H1 (cell line): ENCODE data around the gene DEFB114. TPM values are rescaled to one million over a fixed set of nuclear protein-coding genes. Genes with fewer than 3 reads are reported as not detected.

Experiments used
- CTCF ChIA-PET: fragments of 300-600 bp; sonication (Branson Sonifier 250); formaldehyde crosslinking; loops from one replicate; lab custom pipeline; 2021; ENCODE audit not compliant: partially characterized antibody; lab: Charles Lee
- POLR2A ChIA-PET: fragments of 300-600 bp; sonication (Branson Sonifier 250); formaldehyde crosslinking; loops from one replicate; lab custom pipeline; 2021; ENCODE audit warnings: inconsistent platforms; ENCODE audit not compliant: partially characterized antibody; lab: Charles Lee
- DNase-seq, 2 experiments: peaks; one replicate each; pipeline versions ENCODE4 v3.0.0 to v3.0.0-alpha.2; 2010 to 2022; ENCODE audit warnings: low spot score in 2 of 2, low read depth in 1 of 2, mixed read lengths in 1 of 2
- FAIRE-seq: peaks from 2 replicates; lab custom pipeline; 2011; peaks lifted over from hg19 to GRCh38; lab: Jason Lieb, UNC
- H2AFZ ChIP-seq: 2 replicates; pipeline ENCODE4 v1.8.1; 2012; ENCODE audit warnings: low read length, inconsistent platforms
- H2AK5ac ChIP-seq: 2 replicates; pipeline ENCODE4 v1.6.1; 2013; ENCODE audit warnings: low read depth, low read length
- H2BK120ac ChIP-seq: replicated peaks from 2 replicates; pipeline ENCODE3; 2013; ENCODE audit warnings: low read depth, low read length, inconsistent platforms
- H2BK12ac ChIP-seq: 2 replicates; pipeline ENCODE4 v1.6.1; 2013; ENCODE audit warnings: low read depth, low read length
- H2BK15ac ChIP-seq: 2 replicates; pipeline ENCODE4 v1.6.1; 2013; ENCODE audit warnings: low read length
- H2BK20ac ChIP-seq: 2 replicates; pipeline ENCODE4 v1.6.1; 2013; ENCODE audit warnings: low read length
- H2BK5ac ChIP-seq: 2 replicates; pipeline ENCODE4 v1.6.1; 2013; ENCODE audit warnings: low read depth, low read length
- H3K14ac ChIP-seq: 2 replicates; pipeline ENCODE4 v1.6.1; 2013; ENCODE audit warnings: inconsistent platforms; ENCODE audit not compliant: insufficient read length
- H3K18ac ChIP-seq: 2 replicates; pipeline ENCODE4 v1.6.1; 2013; ENCODE audit warnings: low read length; ENCODE audit errors: extremely low read depth
- H3K23ac ChIP-seq: 2 replicates; pipeline ENCODE4 v1.6.1; 2013; ENCODE audit warnings: inconsistent platforms; ENCODE audit not compliant: insufficient read length
- H3K23me2 ChIP-seq: 2 replicates; pipeline ENCODE4 v1.6.1; 2013; ENCODE audit warnings: low read depth, low read length
- H3K27ac ChIP-seq: 2 replicates; pipeline ENCODE4 v1.6.1; 2011; ENCODE audit warnings: low read depth, low read length, inconsistent platforms
- H3K27me3 ChIP-seq, 4 experiments: replicated peaks in 1 of 4; 1 replicate in 1 of 4; 2 replicates in 3 of 4; pipeline versions ENCODE4 v1.6.1 to v1.8.1; 2011 to 2013; ENCODE audit warnings: low read length in 3 of 4, mild to moderate bottlenecking in 3 of 4, inconsistent platforms in 2 of 4, mixed read lengths in 2 of 4, moderate library complexity in 1 of 4; ENCODE audit not compliant: control insufficient read depth in 3 of 4, insufficient read depth in 3 of 4; ENCODE audit errors: extremely low read depth in 1 of 4
- H3K36me3 ChIP-seq, 4 experiments: 2 replicates each; pipeline versions ENCODE4 v1.6.1 to v1.8.1; 2011 to 2013; ENCODE audit warnings: mild to moderate bottlenecking in 4 of 4, low read length in 3 of 4, moderate library complexity in 2 of 4, control low read depth in 1 of 4, inconsistent platforms in 1 of 4; ENCODE audit not compliant: insufficient read depth in 4 of 4, control insufficient read depth in 2 of 4
- H3K4ac ChIP-seq: replicated peaks from 2 replicates; pipeline ENCODE3; 2013; ENCODE audit warnings: low read length, low read depth, mixed read lengths, inconsistent platforms; ENCODE audit not compliant: insufficient read length
- H3K4me1 ChIP-seq, 4 experiments: replicated peaks in 1 of 4; 1 replicate in 1 of 4; 2 replicates in 3 of 4; pipeline versions ENCODE4 v1.6.1 to v1.8.1; 2011 to 2013; ENCODE audit warnings: low read length in 3 of 4, inconsistent platforms in 2 of 4, mixed read lengths in 1 of 4; ENCODE audit not compliant: insufficient read depth in 4 of 4, control insufficient read depth in 3 of 4
- H3K4me2 ChIP-seq, 2 experiments: 2 replicates each; pipeline versions ENCODE4 v1.6.1 to v1.8.1; 2011 to 2013; ENCODE audit warnings: low read depth in 2 of 2, low read length in 2 of 2, control low read depth in 1 of 2, inconsistent platforms in 1 of 2, mild to moderate bottlenecking in 1 of 2; ENCODE audit not compliant: insufficient read depth in 1 of 2
- H3K4me3 ChIP-seq, 4 experiments: fragments of 200-600, 300-600 bp in 1 of 4; sonication (generic), shearing (Covaris generic), sonication (Bioruptor Twin) in 1 of 4; 2 replicates each; pipeline versions ENCODE4 v1.5.1 to v1.8.1; 2011 to 2016; ENCODE audit warnings: low read length in 4 of 4, low read depth in 3 of 4, control low read depth in 2 of 4, inconsistent platforms in 2 of 4, mild to moderate bottlenecking in 2 of 4, mixed read lengths in 1 of 4, moderate library complexity in 1 of 4; ENCODE audit not compliant: insufficient read depth in 2 of 4; ENCODE audit errors: extremely low read depth in 1 of 4
- H3K56ac ChIP-seq: replicated peaks from 2 replicates; pipeline ENCODE3; 2013; ENCODE audit warnings: low read depth, mild to moderate bottlenecking, mixed read lengths, low read length, inconsistent platforms; ENCODE audit not compliant: insufficient read length
- H3K79me1 ChIP-seq: 2 replicates; pipeline ENCODE4 v1.6.1; 2013; ENCODE audit warnings: low read depth, low read length, control low read depth
- H3K79me2 ChIP-seq, 2 experiments: 2 replicates each; pipeline versions ENCODE4 v1.6.1 to v1.8.1; 2012 to 2013; ENCODE audit warnings: low read length in 2 of 2, mild to moderate bottlenecking in 2 of 2, inconsistent platforms in 1 of 2; ENCODE audit not compliant: insufficient read depth in 2 of 2, control insufficient read depth in 1 of 2
- H3K9ac ChIP-seq, 4 experiments: replicated peaks in 1 of 4; 1 replicate in 1 of 4; 2 replicates in 3 of 4; pipeline versions ENCODE4 v1.6.1 to v1.8.1; 2011 to 2013; ENCODE audit warnings: low read depth in 3 of 4, low read length in 3 of 4, control low read depth in 2 of 4, mild to moderate bottlenecking in 2 of 4, moderate library complexity in 2 of 4, inconsistent platforms in 1 of 4; ENCODE audit errors: extremely low read depth in 1 of 4
- H3K9me3 ChIP-seq, 2 experiments: 2 replicates each; pipeline versions ENCODE4 v1.6.1 to v1.8.1; 2012 to 2013; ENCODE audit warnings: mild to moderate bottlenecking in 2 of 2, moderate library complexity in 2 of 2, control low read depth in 1 of 2, inconsistent platforms in 1 of 2, low read depth in 1 of 2, low read length in 1 of 2, mixed read lengths in 1 of 2; ENCODE audit not compliant: insufficient read depth in 2 of 2
- H4K20me1 ChIP-seq, 2 experiments: replicated peaks in 1 of 2; 2 replicates each; pipeline versions ENCODE3 to v1.8.1; 2011 to 2013; ENCODE audit warnings: inconsistent platforms in 2 of 2, low read length in 2 of 2, mild to moderate bottlenecking in 1 of 2; ENCODE audit not compliant: insufficient read depth in 2 of 2, control insufficient read depth in 1 of 2
- H4K5ac ChIP-seq: 2 replicates; pipeline ENCODE4 v1.6.1; 2013; ENCODE audit warnings: low read length, low read depth, mixed read lengths, inconsistent platforms; ENCODE audit not compliant: insufficient read length
- H4K8ac ChIP-seq: 2 replicates; pipeline ENCODE4 v1.8.0; 2013; ENCODE audit warnings: mild to moderate bottlenecking, moderate library complexity, low read length, inconsistent platforms; ENCODE audit not compliant: insufficient read depth; ENCODE audit errors: extremely low read depth
- H4K91ac ChIP-seq: replicated peaks from 2 replicates; pipeline ENCODE3; 2013; ENCODE audit warnings: low read length, mixed read lengths, inconsistent platforms; ENCODE audit not compliant: insufficient read length
- CBX5 ChIP-seq: fragments of 300-800, 300-1000 bp; sonication (generic); IDR thresholded peaks from 2 replicates; pipeline ENCODE4 v1.7.1; 2016; ENCODE audit warnings: antibody characterized with exemption, low read length, low read depth
- WGBS, 2 experiments: shearing (Covaris generic) in 1 of 2; methylation state at CpG; one replicate each; pipeline versions ENCODE4 v1.1.6 to v1.1.7; 2013 to 2015; ENCODE audit warnings: low lambda C conversion rate in 2 of 2, mixed read lengths in 2 of 2, inconsistent platforms in 1 of 2, low coverage in 1 of 2, missing lambda C conversion rate in 1 of 2; ENCODE audit not compliant: insufficient replicate concordance in 2 of 2, insufficient coverage in 1 of 2, insufficient read length in 1 of 2; ENCODE audit errors: extremely low coverage in 1 of 2, missing lambda C conversion rate in 1 of 2; 5-methylcytosine and 5-hydroxymethylcytosine counted together
- polyA plus RNA-seq, 7 experiments: library from polyadenylated mRNA; depleted of rRNA in 3 of 7; stranded (reverse) in 5 of 7; unstranded in 2 of 7; fragments of >200 nt in 5 of 7; fragments of 200-250 nt in 2 of 7; gene quantifications; 1 replicate in 5 of 7; 2 replicates in 1 of 7; 4 replicates in 1 of 7; pipeline versions ENCODE4 v1.2.1 to v1.2.3, GENCODE V29; 2011 to 2013; ENCODE audit warnings: missing spikeins in 2 of 7, mixed read lengths in 2 of 7
- total RNA-seq: library from RNA; stranded (reverse); fragmentation: NEBNext Ultra II Directional; extraction: Animal tissue kit (Norgen Biotek cat#: 25700); gene quantifications from 2 replicates; pipeline ENCODE4 v1.2.1, GENCODE V29; 2021
- TF ChIP-seq, protein P1 (sequence below), 3 experiments: IDR thresholded peaks; 1 replicate in 2 of 3; 2 replicates in 1 of 3; pipeline versions ENCODE4 v1.5.1 to v1.6.1; 2011; ENCODE audit warnings: low read length in 3 of 3, mild to moderate bottlenecking in 3 of 3, inconsistent platforms in 2 of 3, low read depth in 1 of 3, moderate library complexity in 1 of 3; ENCODE audit not compliant: insufficient read depth in 1 of 3; ENCODE audit errors: control extremely low read depth in 1 of 3
- TF ChIP-seq, protein P2 (sequence below): IDR thresholded peaks from 2 replicates; pipeline ENCODE4 v1.6.1; 2012; ENCODE audit warnings: low read length, inconsistent platforms

DEFB114 gene
- total and polyA plus RNA-seq, 2 of the 8 experiments (the other 6 are each of a cell fraction or from before 2014, with no cell fraction given), result not detected

DNA sequence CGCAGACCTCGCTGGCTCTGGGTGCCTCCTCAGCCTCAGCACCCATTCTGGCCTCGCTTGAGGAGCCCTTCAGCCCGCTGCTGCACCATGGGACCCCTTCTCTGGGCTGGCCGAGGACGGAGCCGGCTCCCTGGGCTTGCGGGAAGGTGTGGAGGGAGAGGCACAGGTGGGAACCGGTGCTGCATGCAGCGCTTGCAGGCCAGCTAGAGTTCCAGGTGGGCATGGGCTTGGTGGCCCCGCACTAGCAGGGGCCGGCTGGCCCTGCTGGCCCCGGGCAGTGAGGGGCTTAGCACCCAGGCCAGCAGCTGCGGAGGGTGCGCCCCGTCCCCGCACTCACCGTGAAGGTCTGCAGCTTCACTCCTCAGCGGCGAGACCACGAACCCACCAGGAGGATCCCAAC, 30.4 kb downstream of the DEFB114 start:
- 82% methylated on average over 13 of the region's 21 CpGs; no CpG with 5 or more reads in 1 of the 2 experiments for WGBS, 2 experiments
- POLR2A ChIA-PET, result no interaction called here
- Histone ChIP-seq H4K5ac (no peak overlapping the region), H2BK120ac (no peak overlapping the region), H3K4me2 (no peak overlapping the region), H3K27ac (no peak overlapping the region), H3K79me2 (no peaks in the 10 kb centered on the region), H3K14ac (no peak overlapping the region), H3K18ac (no peak overlapping the region), H2AK5ac (no peak overlapping the region), H3K9ac (no peak overlapping the region), H3K23ac (no peak overlapping the region), H3K4ac (no peak overlapping the region), H3K23me2 (no peaks in the 10 kb centered on the region), H4K8ac (no peak overlapping the region), H3K79me1 (no peaks in the 10 kb centered on the region), H3K27me3 (no peaks in the 10 kb centered on the region)
- TF ChIP-seq, protein P1, sequence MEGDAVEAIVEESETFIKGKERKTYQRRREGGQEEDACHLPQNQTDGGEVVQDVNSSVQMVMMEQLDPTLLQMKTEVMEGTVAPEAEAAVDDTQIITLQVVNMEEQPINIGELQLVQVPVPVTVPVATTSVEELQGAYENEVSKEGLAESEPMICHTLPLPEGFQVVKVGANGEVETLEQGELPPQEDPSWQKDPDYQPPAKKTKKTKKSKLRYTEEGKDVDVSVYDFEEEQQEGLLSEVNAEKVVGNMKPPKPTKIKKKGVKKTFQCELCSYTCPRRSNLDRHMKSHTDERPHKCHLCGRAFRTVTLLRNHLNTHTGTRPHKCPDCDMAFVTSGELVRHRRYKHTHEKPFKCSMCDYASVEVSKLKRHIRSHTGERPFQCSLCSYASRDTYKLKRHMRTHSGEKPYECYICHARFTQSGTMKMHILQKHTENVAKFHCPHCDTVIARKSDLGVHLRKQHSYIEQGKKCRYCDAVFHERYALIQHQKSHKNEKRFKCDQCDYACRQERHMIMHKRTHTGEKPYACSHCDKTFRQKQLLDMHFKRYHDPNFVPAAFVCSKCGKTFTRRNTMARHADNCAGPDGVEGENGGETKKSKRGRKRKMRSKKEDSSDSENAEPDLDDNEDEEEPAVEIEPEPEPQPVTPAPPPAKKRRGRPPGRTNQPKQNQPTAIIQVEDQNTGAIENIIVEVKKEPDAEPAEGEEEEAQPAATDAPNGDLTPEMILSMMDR (IDR thresholded peaks at IDR 0.05; ENCODE audit: control extremely low read depth in 1 of 3, insufficient read depth in 1 of 3, low read depth in 1 of 3, low read length in 3 of 3), result no peak
- no peak for TF ChIP-seq CBX5
- TF ChIP-seq, protein P2, sequence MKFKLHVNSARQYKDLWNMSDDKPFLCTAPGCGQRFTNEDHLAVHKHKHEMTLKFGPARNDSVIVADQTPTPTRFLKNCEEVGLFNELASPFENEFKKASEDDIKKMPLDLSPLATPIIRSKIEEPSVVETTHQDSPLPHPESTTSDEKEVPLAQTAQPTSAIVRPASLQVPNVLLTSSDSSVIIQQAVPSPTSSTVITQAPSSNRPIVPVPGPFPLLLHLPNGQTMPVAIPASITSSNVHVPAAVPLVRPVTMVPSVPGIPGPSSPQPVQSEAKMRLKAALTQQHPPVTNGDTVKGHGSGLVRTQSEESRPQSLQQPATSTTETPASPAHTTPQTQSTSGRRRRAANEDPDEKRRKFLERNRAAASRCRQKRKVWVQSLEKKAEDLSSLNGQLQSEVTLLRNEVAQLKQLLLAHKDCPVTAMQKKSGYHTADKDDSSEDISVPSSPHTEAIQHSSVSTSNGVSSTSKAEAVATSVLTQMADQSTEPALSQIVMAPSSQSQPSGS, result no peak
- TF ChIP-seq, all 59 proteins: peak for 0
- H4K20me1 ChIP-seq, result no peaks in the 10 kb centered on the region
- H2AFZ ChIP-seq, result no peak overlapping the region
- CTCF ChIA-PET, result interaction anchor here (1.3 kb wide), 1 partner anchor 9 kb away, joined by 4 read pairs; no protein-coding TSS in a partner anchor
- H2BK5ac ChIP-seq, result no peak overlapping the region
- FAIRE-seq (no peak), DNase-seq (no peak)
- no peak overlapping the region for H2BK12ac ChIP-seq
- no peak overlapping the region for H4K91ac ChIP-seq
- no peak overlapping the region for H2BK15ac ChIP-seq
- H3K36me3 ChIP-seq, result no peaks in the 10 kb centered on the region
- no peaks in the 10 kb centered on the region for H3K4me1 ChIP-seq
- no peak overlapping the region for H3K4me3 ChIP-seq
- no peak overlapping the region for H2BK20ac ChIP-seq
- H3K56ac ChIP-seq, result no peak overlapping the region
- no peaks in the 10 kb centered on the region for H3K9me3 ChIP-seq
